ENCODE results near the gene PON2. TPM values are rescaled to one million over a fixed set of nuclear protein-coding genes. Genes with fewer than 3 reads are reported as not detected.

Gene PON2
- total RNA-seq, 6 donors from 2014 or later, result 128 to 476 (median 197) TPM

DNA sequence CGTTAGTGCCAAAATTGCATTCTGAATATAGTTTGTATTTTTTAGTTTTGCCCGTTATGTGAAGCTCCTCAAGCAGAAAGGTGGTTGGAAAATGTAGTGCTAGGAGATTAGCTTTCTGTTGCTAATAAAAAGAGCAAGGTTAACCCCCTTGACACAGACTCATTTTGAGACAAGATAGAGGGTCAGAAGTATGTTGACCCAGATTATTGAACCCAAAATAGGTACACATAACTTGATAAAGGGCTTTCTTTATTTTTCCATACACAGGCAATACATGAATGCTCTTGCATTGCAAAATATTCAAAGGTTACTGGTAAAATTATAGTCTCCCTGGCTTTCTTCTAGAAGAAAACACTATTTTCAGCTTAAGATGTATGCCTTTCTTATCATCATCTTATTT, 10.0 kb upstream of the PON2 start:
- DNase-seq, result no peak
- 75 to 87% methylated on average over 2 of the region's 2 CpGs for whole genome bisulfite sequencing, 2 donors
- no peak for TF ChIP-seq POLR2A (IDR thresholded peaks at IDR 0.05)

DNA sequence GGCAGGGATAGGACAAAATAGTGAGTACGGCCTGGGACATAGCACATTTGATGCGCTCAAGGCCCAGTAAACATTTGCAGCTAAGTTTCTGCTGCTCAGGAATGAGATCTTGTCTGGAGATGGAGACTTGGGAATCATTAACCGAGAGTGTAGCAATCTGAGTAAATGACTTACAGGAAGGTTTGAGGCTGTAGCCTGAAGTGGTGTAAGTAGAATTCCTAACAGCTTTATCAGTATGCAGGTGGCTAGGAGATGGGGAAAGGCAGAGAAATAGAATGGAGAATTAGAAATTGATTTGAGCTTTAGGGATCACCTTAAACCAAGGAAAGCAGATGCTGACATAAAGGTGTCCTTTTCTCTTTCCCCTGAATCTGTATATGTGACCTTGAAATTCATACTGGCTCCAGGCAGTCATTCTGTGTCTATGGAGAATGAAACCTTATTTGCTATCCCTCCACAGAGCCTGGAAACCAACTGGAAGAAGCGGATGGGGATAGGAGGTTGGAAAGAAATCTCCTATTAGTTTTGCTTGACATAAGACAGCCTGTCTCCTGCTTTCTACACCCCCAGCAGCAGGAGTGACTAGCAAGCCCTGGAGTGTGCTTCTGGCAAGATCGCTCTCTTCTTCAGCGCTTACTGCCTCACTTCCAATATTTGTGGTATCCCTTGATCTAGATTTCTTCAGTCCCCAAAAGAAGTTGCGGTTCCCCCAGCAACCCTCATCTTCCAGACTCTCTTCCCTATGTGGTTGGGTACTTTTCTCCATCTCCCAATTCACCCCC, 6.4 kb upstream of the PON2 start:
- peak overlapping the region in 3 of 4 donors; percentile 40 to 72 (median 64) for H3K27ac ChIP-seq
- H3K4me3 ChIP-seq, result no peak overlapping the region
- 67 to 75% methylated on average over 7 of the region's 7 CpGs for WGBS, 2 donors
- H3K27me3 ChIP-seq, result no peaks in the 10 kb centered on the region
- no peaks in the 10 kb centered on the region for H3K9me3 ChIP-seq
- H3K36me3 ChIP-seq, result no peaks in the 10 kb centered on the region
- TF ChIP-seq POLR2A (IDR thresholded peaks at IDR 0.05), result no peak
- peak in 1 of 4 donors; percentile 84 for TF ChIP-seq EP300 (IDR thresholded peaks at IDR 0.05)
- TF ChIP-seq, protein P1, sequence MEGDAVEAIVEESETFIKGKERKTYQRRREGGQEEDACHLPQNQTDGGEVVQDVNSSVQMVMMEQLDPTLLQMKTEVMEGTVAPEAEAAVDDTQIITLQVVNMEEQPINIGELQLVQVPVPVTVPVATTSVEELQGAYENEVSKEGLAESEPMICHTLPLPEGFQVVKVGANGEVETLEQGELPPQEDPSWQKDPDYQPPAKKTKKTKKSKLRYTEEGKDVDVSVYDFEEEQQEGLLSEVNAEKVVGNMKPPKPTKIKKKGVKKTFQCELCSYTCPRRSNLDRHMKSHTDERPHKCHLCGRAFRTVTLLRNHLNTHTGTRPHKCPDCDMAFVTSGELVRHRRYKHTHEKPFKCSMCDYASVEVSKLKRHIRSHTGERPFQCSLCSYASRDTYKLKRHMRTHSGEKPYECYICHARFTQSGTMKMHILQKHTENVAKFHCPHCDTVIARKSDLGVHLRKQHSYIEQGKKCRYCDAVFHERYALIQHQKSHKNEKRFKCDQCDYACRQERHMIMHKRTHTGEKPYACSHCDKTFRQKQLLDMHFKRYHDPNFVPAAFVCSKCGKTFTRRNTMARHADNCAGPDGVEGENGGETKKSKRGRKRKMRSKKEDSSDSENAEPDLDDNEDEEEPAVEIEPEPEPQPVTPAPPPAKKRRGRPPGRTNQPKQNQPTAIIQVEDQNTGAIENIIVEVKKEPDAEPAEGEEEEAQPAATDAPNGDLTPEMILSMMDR (IDR thresholded peaks at IDR 0.05), result no peak
- TF ChIP-seq POLR2AphosphoS5 (IDR thresholded peaks at IDR 0.05), result peak in 1 of 2 donors; percentile 27
- H3K4me1 ChIP-seq, result peaks cover 0 to 3% (median under 1%) of the 10 kb centered on the region in 4 donors
- DNase-seq (no peak), ATAC-seq (ENCODE audit: low FRiP score in 2 of 2) (peak; percentile 48 to 88)

More for the DNA sequence above, 10.0 kb upstream of the PON2 start:
- H3K27me3 ChIP-seq, result no peaks in the 10 kb centered on the region
- no peak overlapping the region for H3K4me3 ChIP-seq
- no peak for ATAC-seq (ENCODE audit: low FRiP score in 2 of 2)
- H3K36me3 ChIP-seq, result no peaks in the 10 kb centered on the region
- H3K9me3 ChIP-seq, result no peaks in the 10 kb centered on the region
- H3K27ac ChIP-seq, result no peak overlapping the region
- no peaks in the 10 kb centered on the region for H3K4me1 ChIP-seq

DNA sequence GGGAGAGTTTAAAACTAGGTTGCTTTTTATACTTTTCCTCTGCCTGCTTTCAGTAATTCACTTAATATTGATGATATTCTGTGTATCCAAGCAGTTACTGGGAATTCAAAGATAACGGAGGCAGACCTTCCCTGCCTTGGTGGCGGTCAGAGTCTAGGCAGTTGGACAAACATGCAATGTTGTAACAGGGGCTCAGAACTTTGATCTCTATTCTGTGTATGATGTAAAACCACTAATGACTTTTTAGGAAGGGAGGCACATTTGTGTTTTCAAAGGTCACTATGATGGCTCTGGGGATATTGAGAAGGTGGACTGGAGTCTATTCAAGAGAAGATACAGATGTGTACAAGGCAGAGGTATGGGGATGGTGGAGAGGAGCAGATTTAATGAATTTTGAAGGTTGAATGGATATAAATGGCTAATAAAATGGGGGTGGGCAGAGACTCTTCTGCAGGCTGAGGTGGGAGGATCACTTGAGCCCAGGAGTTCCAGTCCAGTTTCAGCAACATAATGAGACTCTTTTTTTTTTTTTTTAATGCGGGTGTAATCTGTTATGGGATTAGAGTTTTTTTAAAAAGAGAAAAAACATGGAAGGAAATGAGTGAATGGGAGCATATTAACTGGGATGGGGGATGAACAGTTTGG, 5.7 kb upstream of the PON2 start:
- H3K9me3 ChIP-seq, result no peaks in the 10 kb centered on the region
- no peak overlapping the region for H3K4me3 ChIP-seq
- no peaks in the 10 kb centered on the region for H3K27me3 ChIP-seq
- H3K4me1 ChIP-seq, result peaks cover 0 to 8% (median 3%) of the 10 kb centered on the region in 4 donors
- TF ChIP-seq, protein P1 (IDR thresholded peaks at IDR 0.05), result no peak
- no peak for TF ChIP-seq EP300 (IDR thresholded peaks at IDR 0.05)
- TF ChIP-seq POLR2A (IDR thresholded peaks at IDR 0.05), result no peak
- no peak for TF ChIP-seq POLR2AphosphoS5 (IDR thresholded peaks at IDR 0.05)
- H3K27ac ChIP-seq, result peak overlapping the region in 2 of 4 donors; percentile 18 to 64
- no peak for DNase-seq
- H3K36me3 ChIP-seq, result no peaks in the 10 kb centered on the region
- 70 to 90% methylated on average over 3 of the region's 3 CpGs for WGBS, 2 donors
- ATAC-seq (ENCODE audit: low FRiP score in 2 of 2), result no peak

DNA sequence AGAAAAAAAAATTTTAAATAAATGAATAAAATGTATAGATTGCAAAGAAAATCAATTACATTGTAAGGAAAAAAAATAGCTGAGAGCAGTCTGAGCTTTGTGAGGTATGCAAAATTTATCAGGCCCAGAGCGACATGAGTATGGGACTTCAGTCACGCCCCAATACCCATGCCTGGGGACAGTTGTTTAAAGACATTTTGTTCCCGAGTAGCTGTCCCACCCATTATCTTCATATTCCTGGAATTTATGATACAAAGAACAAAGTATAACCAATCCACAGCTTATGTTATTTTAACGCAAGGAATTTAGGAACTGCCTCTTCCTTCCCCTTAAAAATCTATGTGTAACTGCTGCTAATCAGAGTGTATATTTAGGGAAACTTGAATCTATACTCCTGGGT, 1.6 kb upstream of the PON2 start:
- peak in 1 of 2 donors; percentile 39 for DNase-seq
- H3K27me3 ChIP-seq, result no peaks in the 10 kb centered on the region
- H3K27ac ChIP-seq, result peak overlapping the region; percentile 23 to 97 (median 94)
- peaks cover 7 to 24% (median 10%) of the 10 kb centered on the region in 4 donors for H3K4me1 ChIP-seq
- H3K36me3 ChIP-seq, result peaks cover 0 to 6% (median 0%) of the 10 kb centered on the region in 4 donors
- 55 to 71% methylated on average over 4 of the region's 4 CpGs for WGBS, 2 donors
- TF ChIP-seq, protein P1 (IDR thresholded peaks at IDR 0.05), result no peak
- TF ChIP-seq EP300 (IDR thresholded peaks at IDR 0.05), result peak; percentile 43 to 97 (median 81)
- TF ChIP-seq POLR2A (IDR thresholded peaks at IDR 0.05), result no peak
- TF ChIP-seq POLR2AphosphoS5 (IDR thresholded peaks at IDR 0.05), result peak; percentile 48 to 62
- H3K4me3 ChIP-seq, result no peak overlapping the region
- ATAC-seq (ENCODE audit: low FRiP score in 2 of 2), result no peak
- H3K9me3 ChIP-seq, result no peaks in the 10 kb centered on the region

DNA sequence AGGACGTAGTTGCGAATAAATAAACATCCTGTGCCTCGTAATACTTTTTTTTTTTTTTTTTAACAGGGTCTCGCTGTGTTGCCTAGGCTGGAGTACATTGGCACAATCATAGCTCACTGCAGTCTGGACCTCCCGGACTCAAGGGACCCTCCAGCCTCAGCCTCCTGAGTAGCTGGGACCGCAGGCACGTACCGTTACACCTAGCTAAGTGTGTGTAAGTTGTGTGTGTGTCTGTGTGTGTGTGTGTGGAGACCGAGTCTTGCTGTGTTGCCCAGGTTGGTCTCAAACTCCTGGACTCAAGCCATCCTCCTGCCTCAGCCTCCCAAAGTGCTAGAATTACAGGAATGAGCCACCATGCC, 573 bp upstream of the PON2 start:
- TF ChIP-seq POLR2AphosphoS5 (IDR thresholded peaks at IDR 0.05) (no peak), POLR2A (IDR thresholded peaks at IDR 0.05) (no peak), EP300 (IDR thresholded peaks at IDR 0.05) (peak in 1 of 4 donors; percentile 26)
- TF ChIP-seq, protein P1 (IDR thresholded peaks at IDR 0.05), result no peak
- ATAC-seq (ENCODE audit: low FRiP score in 2 of 2) (peak in 1 of 2 donors; percentile 1), DNase-seq (no peak)
- Histone ChIP-seq H3K27me3 (no peaks in the 10 kb centered on the region), H3K27ac (peak overlapping the region; percentile 91 to 97 (median 96)), H3K4me1 (peaks cover 17 to 34% (median 18%) of the 10 kb centered on the region in 4 donors), H3K4me3 (peak overlapping the region in 3 of 4 donors; percentile 63 to 82 (median 65)), H3K36me3 (peaks cover 0 to 6% (median 0%) of the 10 kb centered on the region in 4 donors), H3K9me3 (no peaks in the 10 kb centered on the region)
- 39 to 50% methylated on average over 9 of the region's 9 CpGs for WGBS, 2 donors

All from upper lobe of left lung (tissue), 6 donors.